SH-SY5Y (cell line): ENCODE results near the gene DNAJC16.

Source experiments
- GATA2 ChIP-seq: IDR thresholded peaks from 2 replicates; pipeline ENCODE4 v1.6.1; 2011; ENCODE audit warnings: mild to moderate bottlenecking, low read depth, low read length
- GATA3 ChIP-seq: IDR thresholded peaks from 2 replicates; pipeline ENCODE4 v1.6.1; 2011; ENCODE audit warnings: low read depth, mild to moderate bottlenecking, low read length, moderate library complexity

GRCh38 chr1:15603050-15603965 lies 76.7 kb downstream of the DNAJC16 start:
- TF ChIP-seq GATA3 (no peak), GATA2 (no peak)
